DMS114 treated with DMSO at 0.1 percent for 48 hours (cell line): ENCODE measurements around the gene CCDC154.
"Not testable (repeated sequence)": the region's sequence is repeated elsewhere in the genome, so short reads cannot be mapped to it uniquely, and the experiment has no call there.

ENCODE experiments used
- DNase-seq: peaks from one replicate; lab custom pipeline; 2025; ENCODE audit not compliant: unreplicated experiment; lab: John Stamatoyannopoulos, UW

Gene CCDC154

GRCh38 chr16:1474082-1474795 lies 29.9 kb upstream of the CCDC154 start:
- no peak for DNase-seq

DNA sequence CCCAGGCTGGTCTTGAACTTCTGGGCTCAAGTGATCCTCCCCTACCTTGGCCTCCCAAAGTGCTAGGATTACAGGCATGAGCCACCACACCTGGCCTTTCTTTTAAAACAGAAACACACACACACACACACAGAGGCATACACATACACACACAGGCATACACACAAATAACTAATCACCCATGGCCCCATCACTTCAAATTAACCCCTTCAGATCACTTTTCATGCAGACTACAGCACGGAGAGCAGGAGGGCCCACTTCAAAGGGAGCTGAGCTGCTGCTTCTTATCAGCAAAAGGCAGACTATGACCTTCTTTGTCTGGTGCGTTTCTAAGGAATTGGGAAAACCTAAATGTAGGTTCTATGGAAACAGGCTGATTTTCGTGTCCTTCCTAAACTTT lies 28.6 kb upstream of the CCDC154 start:
- DNase-seq = no peak

GRCh38 chr16:1471569-1472194 lies 27.3 kb upstream of the CCDC154 start:
- DNase-seq = no peak

- no peak for DNase-seq
Measured at GRCh38 chr16:1470481-1471251, 26.3 kb upstream of the CCDC154 start.

DNA sequence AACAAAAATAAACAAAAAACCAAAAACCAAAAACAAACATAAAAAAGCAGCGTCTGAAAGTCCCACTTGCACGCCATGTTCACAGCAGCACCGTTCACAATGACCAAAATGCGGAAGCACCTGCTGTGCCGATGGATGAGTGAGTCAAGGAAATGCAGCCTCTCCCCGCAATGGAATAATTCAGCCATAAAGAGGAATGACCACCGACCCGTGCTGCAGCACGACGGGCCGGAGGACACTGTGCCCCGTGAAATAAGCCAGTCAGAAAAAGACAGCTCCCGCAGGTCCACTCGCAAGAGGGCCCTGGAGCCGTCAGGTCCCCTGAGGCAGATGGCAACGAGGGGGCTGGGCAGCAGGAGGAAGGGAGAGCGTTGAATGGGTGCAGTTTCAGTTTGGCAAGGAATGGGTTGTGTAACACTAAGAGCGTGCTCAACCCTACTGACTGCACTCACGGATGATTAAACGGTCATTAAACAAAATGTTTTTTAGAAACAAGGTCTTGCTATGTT lies 25.4 kb upstream of the CCDC154 start:
- DNase-seq = no peak

GRCh38 chr16:1469141-1469540 lies 24.8 kb upstream of the CCDC154 start:
- DNase-seq = not testable (repeated sequence)

DNA sequence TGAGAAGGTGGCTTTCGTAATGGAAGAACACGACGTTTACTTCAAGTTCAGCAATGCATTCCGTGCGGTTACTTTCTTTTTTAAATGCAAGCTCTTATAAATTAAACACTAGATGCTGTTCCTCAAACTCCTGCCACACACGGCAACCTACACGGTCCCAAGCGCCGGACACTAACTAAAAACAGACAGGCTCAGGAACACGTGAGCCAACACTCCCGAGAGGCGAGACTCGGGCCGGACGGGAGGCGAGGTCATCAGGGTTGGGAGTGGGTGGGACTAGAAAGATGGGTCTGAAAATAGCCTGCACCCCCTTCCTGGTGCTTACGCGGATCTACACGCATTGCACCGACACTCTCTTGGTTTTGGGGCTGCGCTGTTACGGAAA lies 24.1 kb upstream of the CCDC154 start:
- DNase-seq = no peak

DNA sequence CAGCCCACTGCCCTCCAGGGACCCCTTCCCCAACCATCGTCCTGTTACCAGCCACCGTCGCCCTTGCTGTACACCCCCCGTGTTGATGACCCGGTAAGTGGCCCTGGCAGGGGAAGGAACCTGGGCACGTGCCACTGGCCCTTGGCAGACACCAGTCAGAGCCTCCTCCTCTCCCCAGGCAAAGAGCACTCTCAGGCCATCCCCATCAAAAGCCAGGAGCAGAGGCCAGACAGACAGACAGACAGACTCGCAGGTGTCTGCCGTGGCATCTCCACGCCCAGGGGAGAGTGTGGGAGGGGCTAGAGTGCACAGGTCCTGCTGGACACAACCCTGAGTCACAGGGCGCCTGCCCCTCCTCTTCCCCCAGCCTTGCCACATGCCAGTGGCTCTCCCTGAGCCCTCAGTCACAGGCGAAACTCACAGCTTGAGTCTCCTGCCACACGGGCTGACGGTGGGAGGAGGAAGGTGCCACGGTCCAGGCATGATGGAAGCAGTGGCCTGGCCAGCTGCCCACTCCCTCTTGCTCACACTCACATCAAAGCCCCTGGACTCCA lies 22.7 kb upstream of the CCDC154 start:
- no peak for DNase-seq

- no peak for DNase-seq
Measured at GRCh38 chr16:1466054-1466453, 21.7 kb upstream of the CCDC154 start.

GRCh38 chr16:1465567-1465915 lies 21.2 kb upstream of the CCDC154 start:
- no peak for DNase-seq

- no peak for DNase-seq
Measured at GRCh38 chr16:1464894-1465566, 20.7 kb upstream of the CCDC154 start.

GRCh38 chr16:1464196-1464893 lies 20.0 kb upstream of the CCDC154 start:
- no peak for DNase-seq

- DNase-seq = no peak
Measured at GRCh38 chr16:1461146-1461545, 16.8 kb upstream of the CCDC154 start.

DNA sequence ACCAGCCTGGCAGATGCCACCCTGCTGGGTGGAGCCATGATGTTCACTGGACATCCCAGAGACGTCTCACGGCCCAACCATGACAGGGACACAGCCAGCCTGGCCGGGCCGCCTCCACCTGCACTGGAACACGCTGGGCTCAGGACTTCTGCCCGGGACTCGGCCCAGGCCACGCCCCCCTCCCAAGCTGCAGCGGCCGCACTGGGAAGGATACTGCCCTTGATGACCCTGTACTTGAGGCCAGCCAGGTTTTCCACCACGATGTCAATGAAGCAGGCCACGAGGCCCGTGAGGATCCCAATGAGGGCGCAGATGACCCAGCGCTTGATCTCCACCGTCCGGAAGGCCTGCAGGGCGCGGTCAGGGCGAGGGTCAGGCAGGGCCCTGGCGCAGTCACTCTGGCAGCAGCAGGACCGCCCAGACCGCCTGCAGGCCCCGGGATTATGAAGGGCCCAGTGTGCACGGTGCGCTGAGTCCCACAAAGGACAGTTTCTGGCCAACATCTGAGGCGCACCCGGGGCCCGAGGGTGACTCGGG lies 16.3 kb upstream of the CCDC154 start:
- no peak for DNase-seq

DNA sequence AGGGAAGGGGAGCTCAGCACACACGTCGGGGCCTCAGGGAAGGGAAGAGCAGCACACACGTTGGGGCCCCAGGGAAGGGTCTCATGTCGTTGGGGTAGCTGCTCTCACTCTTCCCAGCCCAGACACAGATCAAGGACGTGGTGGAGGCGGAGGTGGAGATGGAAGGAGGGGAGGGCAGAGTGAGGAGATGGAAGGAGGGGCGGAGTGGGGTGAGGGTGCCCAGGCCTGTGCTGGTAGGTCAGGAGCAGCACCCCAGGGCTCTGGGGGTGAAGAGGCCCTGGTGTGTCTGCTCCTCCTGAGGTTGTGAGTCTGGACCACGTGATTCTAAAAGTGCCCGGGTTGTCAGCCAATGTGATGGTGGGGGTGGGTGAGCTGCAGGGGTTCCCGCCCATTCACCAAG lies 15.6 kb upstream of the CCDC154 start:
- no peak for DNase-seq

DNA sequence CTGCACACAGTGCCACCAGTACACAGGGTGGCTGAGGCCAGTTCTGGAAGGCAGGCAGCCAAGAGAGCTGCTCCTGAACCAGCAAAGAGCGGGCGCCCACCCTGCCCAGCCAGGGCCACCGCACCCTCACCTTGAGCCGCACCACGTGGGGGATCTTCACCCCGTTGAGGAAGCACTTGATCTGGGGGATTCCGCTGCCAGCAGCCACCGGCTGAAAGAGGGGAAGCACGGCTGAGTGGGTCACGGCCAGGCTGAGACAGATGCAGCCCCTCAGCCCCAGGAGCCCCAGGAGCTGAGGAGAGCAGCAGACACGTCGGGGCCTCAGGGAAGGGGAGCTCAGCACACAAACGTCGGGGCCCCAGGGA lies 14.6 kb upstream of the CCDC154 start:
- DNase-seq = no peak

DNA sequence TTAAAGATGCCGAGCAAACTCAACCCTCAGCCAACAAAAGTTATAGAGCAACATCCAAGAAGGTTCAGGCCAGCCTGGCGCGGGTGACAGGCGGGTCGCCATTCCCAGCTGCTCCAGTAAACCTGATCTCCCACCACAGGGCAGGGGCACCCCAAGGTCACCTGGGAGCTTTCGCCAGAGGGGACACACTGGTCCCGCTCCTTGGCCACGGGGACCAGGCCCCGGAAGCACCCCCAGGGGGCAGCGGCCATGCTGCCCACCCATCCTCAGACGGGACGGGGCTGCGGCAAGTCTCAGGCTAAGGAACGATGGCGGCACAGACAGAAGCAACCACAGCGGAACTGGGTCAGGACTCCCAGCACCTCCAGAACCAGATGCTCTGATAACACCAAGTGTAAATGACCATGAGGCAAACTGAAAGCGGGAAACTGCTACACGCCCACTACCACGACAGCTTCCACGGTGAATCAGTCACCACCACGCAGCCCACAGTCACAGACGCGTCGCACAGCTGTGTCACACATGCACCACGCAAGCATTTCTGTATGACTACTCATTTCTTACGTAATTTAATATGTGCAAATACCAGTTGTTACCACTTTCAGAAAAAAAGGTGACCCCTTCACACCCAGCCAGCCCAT lies 14.1 kb upstream of the CCDC154 start:
- DNase-seq = no peak

GRCh38 chr16:1457489-1458245 lies 13.3 kb upstream of the CCDC154 start:
- no peak for DNase-seq

DNA sequence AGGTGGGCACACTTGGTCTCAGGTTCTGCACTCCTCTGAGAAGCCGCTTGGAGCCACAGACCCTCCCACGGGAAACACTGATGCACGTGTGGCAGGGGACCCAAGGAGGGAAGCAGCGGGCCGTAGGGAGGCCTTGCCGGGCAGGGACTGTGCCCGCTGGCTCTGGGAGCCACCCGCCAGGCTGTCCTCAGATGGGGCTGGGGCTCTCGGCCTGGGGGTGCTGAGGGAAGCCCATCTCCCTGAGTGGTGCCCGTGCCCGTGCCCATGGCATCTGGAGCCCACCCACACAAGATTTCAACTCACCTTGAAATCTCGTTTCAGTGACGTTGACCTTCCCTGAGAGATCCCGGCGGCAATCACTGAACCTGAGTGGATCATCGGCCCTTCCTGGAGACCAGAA lies 12.6 kb upstream of the CCDC154 start:
- no peak for DNase-seq
